Activated naive CD8-positive, alpha-beta T cell treated with anti-CD3 and anti-CD28 coated beads for 36 hours (primary cell): ENCODE measurements around the gene ATP8B1. TPM values are rescaled to one million over a fixed set of nuclear protein-coding genes. Genes with fewer than 3 reads are reported as not detected.

Source experiments
- DNase-seq: peaks from one replicate; pipeline ENCODE4 v3.0.0; 2021
- H3K27ac Mint-ChIP-seq: one replicate; pipeline ENCODE4 v1.8.0; 2022; ENCODE audit warnings: mild to moderate bottlenecking, moderate library complexity, mixed read lengths
- H3K27me3 Mint-ChIP-seq: one replicate; pipeline ENCODE4 v1.8.0; 2022; ENCODE audit warnings: mild to moderate bottlenecking, mixed read lengths
- H3K36me3 Mint-ChIP-seq: one replicate; pipeline ENCODE4 v1.8.0; 2021; ENCODE audit warnings: mild to moderate bottlenecking, mixed read lengths
- H3K4me1 Mint-ChIP-seq: one replicate; pipeline ENCODE4 v1.8.0; 2021; ENCODE audit warnings: mixed read lengths
- H3K4me3 Mint-ChIP-seq: one replicate; pipeline ENCODE4 v1.8.0; 2022; ENCODE audit warnings: mild to moderate bottlenecking, moderate library complexity, mixed read lengths
- H3K9me3 Mint-ChIP-seq: one replicate; pipeline ENCODE4 v1.8.0; 2022; ENCODE audit warnings: mixed read lengths
- total RNA-seq, 2 experiments: library from RNA; stranded (reverse); gene quantifications; one replicate each; pipeline ENCODE4 v1.2.3, GENCODE V29; 2021

Gene ATP8B1
- total RNA-seq, 2 experiments from 2014 or later = 1.4 to 1.5 TPM

DNA sequence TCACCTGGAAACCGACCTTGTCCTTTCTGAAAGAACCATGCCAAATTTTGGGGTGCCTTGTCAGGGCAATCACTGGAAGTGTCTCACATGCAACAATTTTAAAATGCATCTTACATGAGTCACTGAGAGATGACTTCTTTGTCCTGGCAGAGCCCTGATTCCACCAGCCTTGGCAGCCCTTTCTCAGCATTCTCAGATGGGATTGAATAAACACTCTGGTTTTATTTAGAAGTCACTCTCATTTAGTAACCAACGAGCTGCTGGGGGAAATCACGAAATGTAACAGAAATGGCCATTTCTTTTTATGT lies 3.8 kb upstream of the ATP8B1 start:
- Mint-ChIP-seq H3K9me3 (peaks cover 5% of the 10 kb centered on the region), H3K27ac (no peak overlapping the region), H3K4me1 (peaks cover 3% of the 10 kb centered on the region), H3K36me3 (peaks cover 5% of the 10 kb centered on the region), H3K27me3 (peaks cover 57% of the 10 kb centered on the region), H3K4me3 (no peak overlapping the region)
- no peak for DNase-seq

- Mint-ChIP-seq H3K36me3 (peaks cover 3% of the 10 kb centered on the region), H3K9me3 (peaks cover 3% of the 10 kb centered on the region), H3K27me3 (peaks cover 62% of the 10 kb centered on the region), H3K27ac (no peak overlapping the region), H3K4me1 (peaks cover 8% of the 10 kb centered on the region), H3K4me3 (no peak overlapping the region)
- DNase-seq = no peak
These were observed 3.3 kb upstream of the ATP8B1 start for GRCh38 chr18:57806201-57806977.

- no peak overlapping the region for H3K27ac Mint-ChIP-seq
These were observed 2.0 kb upstream of the ATP8B1 start for GRCh38 chr18:57805117-57805516.

DNA sequence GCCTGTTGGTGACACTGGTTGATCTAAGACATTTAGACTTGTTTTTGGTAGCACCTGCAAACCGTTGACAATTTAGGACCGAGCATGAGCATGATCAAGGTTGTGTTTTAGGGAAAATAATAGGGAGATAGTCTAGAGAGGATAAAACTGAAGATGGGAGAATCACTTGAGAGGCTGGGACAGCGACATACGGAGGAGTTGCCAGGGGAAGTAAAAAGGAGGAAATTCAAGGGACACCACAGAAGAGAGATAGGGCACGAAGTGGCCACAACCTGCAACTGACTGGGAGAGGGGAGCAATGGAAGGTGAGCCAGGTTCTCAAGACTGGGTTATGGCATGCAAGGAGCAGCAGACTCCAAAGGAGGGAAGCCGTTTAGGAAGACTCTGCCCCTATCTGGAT lies 1.4 kb upstream of the ATP8B1 start:
- H3K27me3 Mint-ChIP-seq = peaks cover 79% of the 10 kb centered on the region
- peaks cover 12% of the 10 kb centered on the region for H3K4me1 Mint-ChIP-seq
- no peak overlapping the region for H3K4me3 Mint-ChIP-seq
- H3K27ac Mint-ChIP-seq = no peak overlapping the region
- no peak for DNase-seq
- peaks cover 3% of the 10 kb centered on the region for H3K36me3 Mint-ChIP-seq
- H3K9me3 Mint-ChIP-seq = no peaks in the 10 kb centered on the region

More at GRCh38 chr18:57805117-57805516, 2.0 kb upstream of the ATP8B1 start:
- DNase-seq = no peak
- peaks cover 3% of the 10 kb centered on the region for H3K36me3 Mint-ChIP-seq
- peaks cover 74% of the 10 kb centered on the region for H3K27me3 Mint-ChIP-seq
- no peak overlapping the region for H3K4me3 Mint-ChIP-seq
- peaks cover 12% of the 10 kb centered on the region for H3K4me1 Mint-ChIP-seq
- no peaks in the 10 kb centered on the region for H3K9me3 Mint-ChIP-seq

GRCh38 chr18:57802213-57803102 lies 657 bp downstream of the ATP8B1 start:
- Mint-ChIP-seq H3K4me1 (peaks cover 16% of the 10 kb centered on the region), H3K36me3 (peaks cover 3% of the 10 kb centered on the region), H3K9me3 (no peaks in the 10 kb centered on the region), H3K27ac (no peak overlapping the region), H3K4me3 (peak overlapping the region; percentile 81), H3K27me3 (peaks cover 75% of the 10 kb centered on the region)
- no peak for DNase-seq

- peak; percentile 48 for DNase-seq
- Mint-ChIP-seq H3K27me3 (peaks cover 77% of the 10 kb centered on the region), H3K27ac (no peak overlapping the region), H3K4me1 (peaks cover 22% of the 10 kb centered on the region), H3K36me3 (peaks cover 4% of the 10 kb centered on the region), H3K9me3 (no peaks in the 10 kb centered on the region), H3K4me3 (peak overlapping the region; percentile 81)
These were observed 1.3 kb downstream of the ATP8B1 start for GRCh38 chr18:57801761-57802212.

DNA sequence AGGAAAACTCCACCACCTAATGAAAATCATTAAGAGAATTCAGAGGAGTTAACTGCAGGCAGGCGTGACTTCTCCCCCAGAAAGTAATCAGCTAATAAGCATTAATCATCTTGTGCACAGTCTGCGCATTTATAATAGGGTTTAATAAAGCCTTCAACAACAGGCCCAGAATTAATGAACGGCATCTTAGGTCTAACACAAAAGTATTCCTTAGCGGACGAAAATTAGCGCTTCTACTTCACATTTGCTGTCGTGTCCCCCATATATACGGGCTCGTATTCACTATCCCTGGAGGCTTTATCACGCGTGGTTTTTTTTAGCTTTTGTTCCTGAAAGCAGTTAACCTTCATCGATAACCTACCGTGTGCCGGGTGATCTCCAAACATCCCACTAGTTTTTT lies 1.8 kb downstream of the ATP8B1 start:
- Mint-ChIP-seq H3K9me3 (no peaks in the 10 kb centered on the region), H3K36me3 (peaks cover 4% of the 10 kb centered on the region), H3K27me3 (peaks cover 77% of the 10 kb centered on the region), H3K27ac (no peak overlapping the region), H3K4me3 (peak overlapping the region; percentile 81), H3K4me1 (peaks cover 23% of the 10 kb centered on the region)
- DNase-seq = no peak

- no peak for DNase-seq
- peaks cover 4% of the 10 kb centered on the region for H3K36me3 Mint-ChIP-seq
- H3K4me3 Mint-ChIP-seq = no peak overlapping the region
- peaks cover 70% of the 10 kb centered on the region for H3K27me3 Mint-ChIP-seq
- H3K9me3 Mint-ChIP-seq = peaks cover 3% of the 10 kb centered on the region
- no peak overlapping the region for H3K27ac Mint-ChIP-seq
- H3K4me1 Mint-ChIP-seq = peaks cover 23% of the 10 kb centered on the region
These were observed 4.3 kb downstream of the ATP8B1 start for GRCh38 chr18:57798713-57799373.

GRCh38 chr18:57797209-57797651 lies 5.9 kb downstream of the ATP8B1 start:
- Mint-ChIP-seq H3K36me3 (peaks cover 4% of the 10 kb centered on the region), H3K4me3 (no peak overlapping the region), H3K27ac (no peak overlapping the region), H3K27me3 (peaks cover 72% of the 10 kb centered on the region), H3K9me3 (peaks cover 3% of the 10 kb centered on the region), H3K4me1 (peaks cover 23% of the 10 kb centered on the region)
- DNase-seq = no peak

- Mint-ChIP-seq H3K27me3 (peaks cover 52% of the 10 kb centered on the region), H3K4me1 (peaks cover 11% of the 10 kb centered on the region), H3K36me3 (peaks cover 4% of the 10 kb centered on the region), H3K27ac (no peak overlapping the region), H3K9me3 (peaks cover 3% of the 10 kb centered on the region), H3K4me3 (no peak overlapping the region)
- no peak for DNase-seq
These were observed 8.0 kb downstream of the ATP8B1 start for GRCh38 chr18:57794951-57795728.

GRCh38 chr18:57793302-57793986 lies 9.7 kb downstream of the ATP8B1 start:
- H3K27ac Mint-ChIP-seq = no peak overlapping the region
- no peak overlapping the region for H3K4me3 Mint-ChIP-seq
- no peak for DNase-seq
- H3K4me1 Mint-ChIP-seq = peaks cover 11% of the 10 kb centered on the region
- peaks cover 36% of the 10 kb centered on the region for H3K27me3 Mint-ChIP-seq
- H3K36me3 Mint-ChIP-seq = peaks cover 4% of the 10 kb centered on the region
- peaks cover 3% of the 10 kb centered on the region for H3K9me3 Mint-ChIP-seq

GRCh38 chr18:57792631-57793301 lies 10.3 kb downstream of the ATP8B1 start:
- DNase-seq = no peak
- no peak overlapping the region for H3K4me3 Mint-ChIP-seq
- peaks cover 4% of the 10 kb centered on the region for H3K36me3 Mint-ChIP-seq
- H3K27ac Mint-ChIP-seq = no peak overlapping the region
- peaks cover 3% of the 10 kb centered on the region for H3K9me3 Mint-ChIP-seq
- H3K27me3 Mint-ChIP-seq = peaks cover 31% of the 10 kb centered on the region
- peaks cover 8% of the 10 kb centered on the region for H3K4me1 Mint-ChIP-seq

DNA sequence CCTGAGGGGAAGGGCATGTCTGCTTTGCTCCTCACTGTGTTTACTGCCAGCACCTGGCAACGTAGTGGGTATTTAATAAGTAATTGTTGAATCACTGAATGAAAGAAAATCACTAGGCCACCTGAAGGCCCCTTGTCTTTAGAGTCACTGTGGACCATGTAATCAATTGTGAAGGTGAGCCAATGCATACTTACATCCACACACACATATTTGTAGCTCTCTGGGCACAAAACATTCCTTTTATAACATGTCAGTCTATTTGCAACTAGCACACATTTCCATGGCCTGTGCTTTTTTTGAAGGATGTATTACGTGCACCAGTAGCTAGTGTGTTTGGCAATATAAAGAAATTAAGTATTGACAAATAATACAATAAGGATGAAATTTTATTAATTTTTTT lies 11.2 kb downstream of the ATP8B1 start:
- peaks cover 3% of the 10 kb centered on the region for H3K9me3 Mint-ChIP-seq
- peaks cover 2% of the 10 kb centered on the region for H3K4me1 Mint-ChIP-seq
- H3K4me3 Mint-ChIP-seq = no peak overlapping the region
- DNase-seq = no peak
- H3K27me3 Mint-ChIP-seq = peaks cover 26% of the 10 kb centered on the region
- peaks cover 3% of the 10 kb centered on the region for H3K36me3 Mint-ChIP-seq
- H3K27ac Mint-ChIP-seq = no peak overlapping the region
